BLaER1 treated with 17β-estradiol and CSF1 and Interleukin-3, amounts not matched to agents 10 nM and 100 nM (cell line): ENCODE measurements around the gene BTNL3.
"Not testable (repeated sequence)": the region's sequence is repeated elsewhere in the genome, so short reads cannot be mapped to it uniquely, and the experiment has no call there.

Experiments used
- H3K27ac ChIP-seq, 11 experiments: shearing (Covaris generic); formaldehyde crosslinking; 2 replicates each; pipeline ENCODE4 v1.8.1; 2022
- H3K27me3 ChIP-seq, 11 experiments: shearing (Covaris generic); formaldehyde crosslinking; 2 replicates each; pipeline ENCODE4 v1.8.1; 2022
- H3K36me3 ChIP-seq, 11 experiments: shearing (Covaris generic); formaldehyde crosslinking; 2 replicates each; pipeline ENCODE4 v1.8.1; 2022
- H3K4me1 ChIP-seq, 10 experiments: shearing (Covaris generic); formaldehyde crosslinking; 2 replicates each; pipeline ENCODE4 v1.8.1; 2022
- H3K4me2 ChIP-seq, 11 experiments: shearing (Covaris generic); formaldehyde crosslinking; 2 replicates each; pipeline ENCODE4 v1.8.1; 2022
- H3K4me3 ChIP-seq, 10 experiments: shearing (Covaris generic); formaldehyde crosslinking; 2 replicates each; pipeline ENCODE4 v1.8.1; 2022
- H3K9ac ChIP-seq, 11 experiments: shearing (Covaris generic); formaldehyde crosslinking; 2 replicates each; pipeline ENCODE4 v1.8.1; 2022
- H3K9me3 ChIP-seq, 11 experiments: shearing (Covaris generic); formaldehyde crosslinking; replicated peaks in 1 of 11; 2 replicates each; pipeline ENCODE4 v1.8.1; 2022
- H4K20me1 ChIP-seq, 11 experiments: shearing (Covaris generic); formaldehyde crosslinking; 2 replicates each; pipeline ENCODE4 v1.8.1; 2022
- Cebpa-rat ChIP-seq, 11 experiments: shearing (Covaris generic); IDR thresholded peaks; 2 replicates each; pipeline ENCODE4 v1.8.1; 2022

BTNL3 gene

DNA sequence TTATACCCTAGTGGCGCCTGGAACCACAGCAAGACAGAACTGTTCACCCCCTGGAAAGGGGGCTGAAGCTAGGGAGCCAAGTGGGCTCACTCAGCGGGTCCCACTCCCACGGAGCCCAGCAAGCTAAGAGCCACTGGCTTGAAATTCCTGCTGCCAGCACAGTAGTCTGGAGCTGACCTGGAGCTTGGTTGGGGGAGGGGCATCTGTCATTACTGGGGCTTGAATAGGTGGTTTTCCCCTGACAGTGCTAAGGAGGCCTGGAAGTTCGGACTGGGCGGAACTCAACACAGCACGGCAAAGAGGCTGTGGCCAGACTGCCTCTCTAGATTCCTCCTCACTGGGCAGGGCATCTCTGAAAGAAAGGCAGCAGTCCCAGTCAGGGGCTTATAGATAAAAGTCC lies 19.5 kb downstream of the BTNL3 start:
- H3K4me2 ChIP-seq, result no peak overlapping the region
- H3K36me3 ChIP-seq, result no peaks in the 10 kb centered on the region
- H3K9me3 ChIP-seq, result peaks cover 0 to 19% (median 11%) of the 10 kb centered on the region in 11 experiments; a peak in 13 of 22 replicates
- peaks cover 0 to 15% (median 6%) of the 10 kb centered on the region in 10 experiments; a peak in 9 of 20 replicates for H3K4me1 ChIP-seq
- H4K20me1 ChIP-seq, result no peaks in the 10 kb centered on the region
- no peak for TF ChIP-seq Cebpa-rat (IDR thresholded peaks at IDR 0.05)
- H3K9ac ChIP-seq, result no peak overlapping the region
- no peak overlapping the region for H3K27ac ChIP-seq
- no peaks in the 10 kb centered on the region for H3K27me3 ChIP-seq
- H3K4me3 ChIP-seq, result no peak overlapping the region

DNA sequence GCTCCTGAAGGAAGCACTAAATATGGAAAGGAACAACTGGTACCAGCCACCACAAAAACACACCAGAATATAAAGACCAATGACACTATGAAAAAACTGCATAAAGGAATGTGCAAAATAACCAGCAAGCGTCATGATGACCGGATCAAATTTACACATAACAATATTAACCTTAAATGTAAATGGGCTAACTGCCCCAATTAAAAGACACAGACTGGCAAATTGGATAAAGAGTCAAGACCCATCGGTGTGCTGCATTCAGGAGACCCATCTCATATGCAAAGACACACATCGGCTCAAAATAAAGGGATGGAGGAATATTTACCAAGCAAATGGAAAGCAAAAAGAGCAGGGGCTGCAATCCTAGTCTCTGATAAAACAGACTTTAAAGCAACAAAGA lies 21.4 kb downstream of the BTNL3 start:
- not testable (repeated sequence) for H3K27ac ChIP-seq, H3K4me3 ChIP-seq, H3K9ac ChIP-seq, H3K4me1 ChIP-seq, H3K4me2 ChIP-seq, H4K20me1 ChIP-seq, H3K27me3 ChIP-seq, H3K36me3 ChIP-seq
- peaks cover 0 to 24% (median 13%) of the 10 kb centered on the region in 11 experiments; a peak in 14 of 22 replicates for H3K9me3 ChIP-seq

- not testable (repeated sequence) for H4K20me1 ChIP-seq, H3K4me1 ChIP-seq, H3K4me2 ChIP-seq, H3K36me3 ChIP-seq, H3K9ac ChIP-seq, H3K4me3 ChIP-seq, H3K27me3 ChIP-seq, H3K27ac ChIP-seq
- peaks cover 0 to 15% (median 10%) of the 10 kb centered on the region in 11 experiments; a peak in 14 of 22 replicates for H3K9me3 ChIP-seq
Measured at GRCh38 chr5:181014654-181015053, 26.0 kb downstream of the BTNL3 start.

- H3K27ac ChIP-seq, result not testable (repeated sequence)
Measured at GRCh38 chr5:181017448-181017847, 28.8 kb downstream of the BTNL3 start.

GRCh38 chr5:181020688-181021087 lies 32.0 kb downstream of the BTNL3 start:
- TF ChIP-seq Cebpa-rat (IDR thresholded peaks at IDR 0.05), result no peak
- H3K27me3 ChIP-seq, result no peaks in the 10 kb centered on the region
- H3K4me1 ChIP-seq, result no peaks in the 10 kb centered on the region
- H3K4me3 ChIP-seq, result no peak overlapping the region
- H3K9ac ChIP-seq, result no peak overlapping the region
- no peak overlapping the region for H3K27ac ChIP-seq
- H3K9me3 ChIP-seq, result peaks cover 35 to 55% (median 47%) of the 10 kb centered on the region in 11 experiments
- no peak overlapping the region for H3K4me2 ChIP-seq
- H4K20me1 ChIP-seq, result no peaks in the 10 kb centered on the region
- H3K36me3 ChIP-seq, result no peaks in the 10 kb centered on the region

More at GRCh38 chr5:181017448-181017847, 28.8 kb downstream of the BTNL3 start:
- not testable (repeated sequence) for H3K9ac ChIP-seq, H3K4me2 ChIP-seq, H3K27me3 ChIP-seq, H3K4me1 ChIP-seq, H3K36me3 ChIP-seq, H4K20me1 ChIP-seq, H3K4me3 ChIP-seq
- H3K9me3 ChIP-seq, result peaks cover 23 to 32% (median 26%) of the 10 kb centered on the region in 11 experiments

- H3K27ac ChIP-seq, result no peak overlapping the region
- TF ChIP-seq Cebpa-rat (IDR thresholded peaks at IDR 0.05), result no peak
- H3K36me3 ChIP-seq, result no peaks in the 10 kb centered on the region
- no peak overlapping the region for H3K4me3 ChIP-seq
- no peak overlapping the region for H3K9ac ChIP-seq
- H4K20me1 ChIP-seq, result no peaks in the 10 kb centered on the region
- H3K9me3 ChIP-seq, result peaks cover 35 to 62% (median 48%) of the 10 kb centered on the region in 11 experiments
- H3K4me1 ChIP-seq, result no peaks in the 10 kb centered on the region
- H3K27me3 ChIP-seq, result no peaks in the 10 kb centered on the region
- no peak overlapping the region for H3K4me2 ChIP-seq
Measured at GRCh38 chr5:181024245-181025064, 35.8 kb downstream of the BTNL3 start.

DNA sequence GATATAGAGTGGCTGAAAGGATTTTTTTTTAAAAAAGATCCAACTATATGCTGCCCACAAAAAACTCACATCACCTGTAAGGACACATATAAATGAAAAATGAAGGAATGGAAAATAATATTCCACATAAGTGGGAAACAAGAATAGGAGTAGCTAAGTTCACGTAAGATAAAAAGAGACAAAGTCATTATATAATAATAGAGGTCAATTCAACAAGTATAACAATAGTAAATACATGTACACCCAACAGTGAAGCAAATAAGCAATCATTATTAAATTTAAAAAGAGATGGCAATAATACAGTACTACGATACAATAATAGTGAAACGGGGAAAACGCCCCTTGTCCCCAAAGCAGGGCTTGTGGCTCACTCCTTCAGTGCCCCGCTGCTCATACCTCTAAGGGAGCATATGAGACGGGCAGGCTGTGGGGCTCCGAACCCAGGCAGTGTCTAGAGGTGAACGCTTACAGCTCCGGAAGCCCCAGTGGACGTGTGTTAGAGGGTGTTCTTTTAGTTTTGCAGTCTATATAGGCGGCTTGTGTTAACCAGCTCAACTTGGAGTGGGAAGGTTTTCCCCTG lies 38.9 kb downstream of the BTNL3 start:
- H3K4me2 ChIP-seq, result no peak overlapping the region

DNA sequence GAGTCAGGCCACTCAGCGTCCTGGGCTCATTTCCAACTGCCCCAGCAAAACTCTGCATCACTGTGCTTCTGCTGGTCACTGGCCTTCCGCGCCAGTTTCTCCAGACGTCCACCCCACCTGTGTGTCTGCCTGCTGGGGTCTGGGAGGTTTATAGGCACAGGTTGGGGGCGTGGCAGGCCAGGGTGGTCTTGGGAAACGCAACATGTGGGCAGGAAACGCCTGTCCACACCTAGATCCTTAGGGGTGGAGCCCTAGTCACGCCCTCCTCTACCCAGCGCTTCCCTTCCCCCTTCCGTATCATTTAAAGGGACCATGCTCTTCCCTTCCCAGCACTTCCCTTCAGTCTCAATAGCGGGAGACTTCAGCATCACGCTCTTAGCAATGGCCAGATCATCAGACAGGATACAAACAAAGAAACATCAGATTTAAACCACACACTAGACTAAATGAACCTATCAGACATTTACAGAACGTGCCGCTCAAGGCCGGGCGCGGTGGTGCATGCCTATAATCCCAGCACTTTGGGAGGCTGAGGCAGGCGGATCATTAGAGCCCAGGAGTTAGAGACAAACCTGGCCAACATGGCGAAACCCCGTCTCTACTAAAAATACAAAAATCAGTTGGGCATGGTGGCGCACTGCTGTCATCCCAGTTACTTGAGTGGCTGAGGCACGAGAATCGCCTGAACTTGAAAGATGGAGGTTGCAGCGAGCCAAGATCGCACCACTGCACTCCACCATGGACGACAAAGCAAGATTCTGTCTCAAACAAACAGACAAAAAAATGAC lies 39.6 kb downstream of the BTNL3 start:
- no peak overlapping the region for H3K27ac ChIP-seq
- H4K20me1 ChIP-seq, result no peaks in the 10 kb centered on the region
- no peaks in the 10 kb centered on the region for H3K27me3 ChIP-seq
- H3K4me2 ChIP-seq, result no peak overlapping the region
- H3K4me3 ChIP-seq, result no peak overlapping the region
- no peaks in the 10 kb centered on the region for H3K36me3 ChIP-seq
- H3K9me3 ChIP-seq, result peaks cover 10 to 45% (median 31%) of the 10 kb centered on the region in 11 experiments; a peak in 19 of 22 replicates
- H3K9ac ChIP-seq, result no peak overlapping the region
- no peak for TF ChIP-seq Cebpa-rat (IDR thresholded peaks at IDR 0.05)
- H3K4me1 ChIP-seq, result no peaks in the 10 kb centered on the region

More for the DNA sequence above, 38.9 kb downstream of the BTNL3 start:
- no peaks in the 10 kb centered on the region for H3K27me3 ChIP-seq
- H3K36me3 ChIP-seq, result no peaks in the 10 kb centered on the region
- no peaks in the 10 kb centered on the region for H4K20me1 ChIP-seq
- no peak overlapping the region for H3K4me3 ChIP-seq
- no peak overlapping the region for H3K9ac ChIP-seq
- H3K4me1 ChIP-seq, result no peaks in the 10 kb centered on the region
- no peak overlapping the region for H3K27ac ChIP-seq
- H3K9me3 ChIP-seq, result peaks cover 16 to 45% (median 30%) of the 10 kb centered on the region in 11 experiments
- TF ChIP-seq Cebpa-rat (IDR thresholded peaks at IDR 0.05), result no peak

DNA sequence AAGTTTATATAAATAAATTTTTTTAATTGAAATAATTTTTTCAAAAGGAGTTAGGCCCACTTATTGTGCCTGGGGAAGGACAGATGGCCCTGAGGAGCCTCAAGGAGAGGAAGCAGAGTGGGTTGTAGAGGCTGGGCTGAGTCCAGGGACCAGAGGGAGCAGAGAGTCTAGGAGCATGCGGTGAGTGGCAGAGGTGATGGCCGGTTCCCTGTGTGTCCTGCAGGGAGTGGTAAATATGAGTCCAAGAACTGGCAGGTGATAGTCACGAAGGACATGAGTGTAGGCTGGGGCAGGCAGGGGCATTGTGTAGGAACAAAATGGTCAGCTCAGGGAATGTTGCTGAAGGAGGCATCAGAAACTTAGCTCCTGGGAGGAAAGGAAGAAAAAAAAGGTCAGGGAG lies 43.1 kb downstream of the BTNL3 start:
- no peak overlapping the region for H3K27ac ChIP-seq
- no peaks in the 10 kb centered on the region for H4K20me1 ChIP-seq
- H3K4me2 ChIP-seq, result no peak overlapping the region
- no peaks in the 10 kb centered on the region for H3K27me3 ChIP-seq
- no peak overlapping the region for H3K4me3 ChIP-seq
- no peaks in the 10 kb centered on the region for H3K4me1 ChIP-seq
- peaks cover 0 to 22% (median 14%) of the 10 kb centered on the region in 11 experiments; a peak in 17 of 22 replicates for H3K9me3 ChIP-seq
- TF ChIP-seq Cebpa-rat (IDR thresholded peaks at IDR 0.05), result no peak
- H3K36me3 ChIP-seq, result no peaks in the 10 kb centered on the region
- H3K9ac ChIP-seq, result no peak overlapping the region
